ENCODE results near the gene MYH15. TPM values are rescaled to one million over a fixed set of nuclear protein-coding genes. Genes with fewer than 3 reads are reported as not detected.
A peak's percentile ranks its signal among the peaks of the same experiment; 100 is the strongest.

MYH15 gene
- total RNA-seq, 1 donor from 2014 or later, result 0.48 TPM

- no peak for DNase-seq (ENCODE audit: low spot score)
Observed at GRCh38 chr3:108416111-108416869, 94.1 kb downstream of the MYH15 start.

DNA sequence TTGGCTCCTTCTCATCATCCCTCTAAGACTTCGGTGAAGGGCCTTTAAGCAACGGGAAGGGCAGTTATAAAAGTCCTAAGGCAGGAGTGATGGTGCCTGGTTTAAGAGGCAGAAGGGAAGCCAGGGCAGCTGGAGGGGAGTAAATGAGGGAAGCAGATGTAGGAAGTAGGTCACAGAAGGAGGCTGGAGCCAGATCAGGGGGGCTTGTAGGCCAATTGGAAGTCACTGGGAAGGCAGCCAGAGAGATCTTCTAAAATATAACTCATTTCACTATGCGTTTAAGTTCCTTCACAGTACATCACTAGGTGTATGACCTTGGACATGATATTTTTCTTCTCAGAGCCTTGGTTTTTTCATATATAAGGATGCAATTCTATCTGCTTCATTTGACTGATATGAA lies 94.7 kb downstream of the MYH15 start:
- no peak for DNase-seq (ENCODE audit: low spot score)

- DNase-seq (ENCODE audit: low spot score), result no peak
Observed at GRCh38 chr3:108414007-108414406, 96.4 kb downstream of the MYH15 start.

DNA sequence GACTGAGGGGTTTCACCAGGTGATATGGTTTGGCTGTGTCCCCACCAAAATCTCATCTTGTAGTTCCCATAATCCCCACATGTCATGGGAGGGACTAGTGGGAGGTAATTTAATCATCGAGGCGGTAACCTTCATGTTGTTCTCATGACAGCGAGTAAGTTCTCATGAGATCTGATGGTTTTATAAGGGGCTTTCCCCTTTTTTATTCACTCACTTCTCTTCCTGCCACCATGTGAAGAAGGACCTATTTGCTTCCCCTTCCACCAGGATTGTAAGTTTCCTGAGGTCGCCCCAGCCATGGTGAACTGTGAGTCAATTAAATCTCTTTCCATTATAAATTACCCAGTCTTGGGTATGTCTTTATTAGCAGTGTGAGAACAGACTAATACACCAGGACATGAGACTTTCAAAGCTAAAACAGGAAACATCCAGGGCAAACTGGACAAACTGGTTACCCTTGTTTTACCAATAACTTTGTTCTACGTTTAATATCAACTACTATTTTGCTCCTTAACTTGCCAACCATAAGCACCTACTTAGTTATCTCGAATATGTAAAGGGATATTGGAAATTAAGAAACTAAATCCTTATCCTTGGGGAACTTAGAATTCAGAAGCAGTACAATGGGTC lies 98.2 kb downstream of the MYH15 start:
- no peak for DNase-seq (ENCODE audit: low spot score)

GRCh38 chr3:108410531-108410984 lies 99.8 kb downstream of the MYH15 start:
- no peak for DNase-seq (ENCODE audit: low spot score)

GRCh38 chr3:108409800-108410178 lies 100.6 kb downstream of the MYH15 start:
- DNase-seq (ENCODE audit: low spot score), result no peak

DNA sequence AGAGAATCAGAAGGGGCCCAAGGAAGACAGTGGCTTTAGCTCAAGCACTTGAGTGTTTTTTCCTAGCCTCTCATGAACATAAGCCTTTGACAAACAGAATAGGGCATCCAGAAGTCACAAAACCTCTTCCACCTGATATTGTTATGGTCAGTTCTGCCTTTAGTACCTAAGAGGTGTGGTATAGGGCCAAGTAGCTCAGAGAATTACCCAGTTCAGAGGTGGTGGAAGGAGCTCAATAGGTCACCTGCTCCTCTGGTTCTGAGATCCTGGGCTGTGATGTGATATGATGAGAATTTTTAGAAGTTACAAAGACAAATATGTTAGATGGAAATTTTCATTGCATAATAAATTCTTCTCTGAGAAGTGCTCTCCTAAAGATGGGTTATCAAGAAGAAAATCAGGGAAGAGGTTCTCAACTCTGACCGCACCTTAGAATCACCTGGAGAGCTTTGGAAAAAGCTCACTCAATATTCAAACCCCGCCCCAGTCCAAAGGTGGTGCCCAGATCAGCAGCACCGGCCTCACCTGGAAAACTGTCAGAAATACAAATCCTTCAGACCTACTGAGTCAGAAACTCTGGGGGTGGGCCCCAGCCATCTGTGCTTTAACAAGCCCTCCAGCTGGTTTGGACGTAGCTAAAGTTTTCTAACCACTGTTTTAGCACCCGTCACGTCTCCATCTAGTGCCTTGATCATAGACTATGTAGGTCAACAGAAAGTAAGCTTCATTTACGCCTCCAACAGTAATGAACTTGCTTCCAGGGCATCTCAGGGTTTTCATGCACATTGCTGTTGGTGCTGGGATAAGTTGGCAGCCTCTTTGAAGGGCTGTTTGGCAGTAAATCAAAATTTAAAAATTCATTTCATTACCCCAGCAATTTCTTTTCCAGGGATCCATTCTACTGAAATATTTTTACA lies 101.3 kb downstream of the MYH15 start:
- DNase-seq (ENCODE audit: low spot score), result no peak

- DNase-seq (ENCODE audit: low spot score), result no peak
Observed at GRCh38 chr3:108407886-108408285, 102.5 kb downstream of the MYH15 start.

- DNase-seq (ENCODE audit: low spot score), result peak; percentile 71
Observed at GRCh38 chr3:108406661-108407206, 103.7 kb downstream of the MYH15 start.

DNA sequence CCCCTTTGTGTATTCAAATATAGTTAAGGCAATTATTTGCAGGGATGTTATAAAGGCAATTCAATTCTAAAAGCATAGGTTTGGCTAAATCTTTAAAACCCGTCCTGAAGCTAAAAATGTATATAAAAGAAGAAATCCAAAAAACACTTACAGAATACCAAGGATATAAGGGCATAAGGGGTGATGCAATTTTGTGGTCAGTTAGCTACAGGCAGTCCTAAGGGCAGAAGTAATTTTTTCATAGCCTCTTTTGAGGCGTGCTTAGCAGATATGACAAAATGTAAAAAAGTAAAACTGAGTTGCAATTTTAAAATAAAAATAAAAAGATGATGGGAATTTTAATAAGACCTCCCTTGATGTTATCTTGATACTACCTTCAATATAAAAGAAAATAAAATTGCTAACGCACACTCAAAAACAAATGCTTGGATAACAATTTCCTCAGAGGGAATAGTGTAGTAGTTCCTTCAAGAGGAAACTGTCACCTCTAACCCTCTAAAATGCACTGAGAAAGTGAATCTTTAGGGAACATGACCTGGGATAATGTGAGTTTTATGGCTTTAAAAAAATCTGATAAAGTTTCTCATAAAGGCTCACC lies 104.2 kb downstream of the MYH15 start:
- DNase-seq (ENCODE audit: low spot score), result peak; percentile 50

GRCh38 chr3:108404368-108404767 lies 106.0 kb downstream of the MYH15 start:
- peak; percentile 73 for DNase-seq (ENCODE audit: low spot score)

DNA sequence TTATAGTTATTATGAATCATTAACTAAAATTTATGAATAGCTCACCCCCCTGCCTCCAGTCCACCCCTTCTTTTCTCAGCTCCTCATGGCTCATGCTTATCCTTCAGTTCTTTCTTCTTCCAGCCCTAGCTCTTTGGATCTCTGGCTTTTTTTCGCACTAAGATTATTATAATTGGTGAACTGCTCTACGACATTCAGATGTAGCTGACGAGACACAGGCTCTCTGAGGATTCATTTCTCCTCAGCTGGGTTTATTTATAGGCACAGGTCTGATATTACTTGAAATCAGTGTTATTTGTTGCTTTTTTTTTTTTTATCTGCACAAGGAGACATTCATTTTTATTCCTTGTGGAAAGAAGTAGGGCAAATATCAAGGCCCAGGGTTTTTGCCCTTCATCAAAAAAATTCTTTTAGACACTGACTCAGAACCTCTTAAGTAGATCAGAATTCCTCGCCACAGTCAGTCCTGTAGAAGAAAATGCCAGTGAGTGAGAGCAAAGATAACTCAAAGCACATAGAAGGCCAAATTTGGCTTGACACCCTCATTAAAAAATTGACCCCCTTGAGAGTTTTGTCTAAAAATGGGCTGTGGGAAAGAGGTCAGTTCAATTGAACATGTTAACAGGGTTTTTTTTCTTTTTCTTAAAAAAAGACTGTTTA lies 106.6 kb downstream of the MYH15 start:
- peak; percentile 80 for DNase-seq (ENCODE audit: low spot score)

DNA sequence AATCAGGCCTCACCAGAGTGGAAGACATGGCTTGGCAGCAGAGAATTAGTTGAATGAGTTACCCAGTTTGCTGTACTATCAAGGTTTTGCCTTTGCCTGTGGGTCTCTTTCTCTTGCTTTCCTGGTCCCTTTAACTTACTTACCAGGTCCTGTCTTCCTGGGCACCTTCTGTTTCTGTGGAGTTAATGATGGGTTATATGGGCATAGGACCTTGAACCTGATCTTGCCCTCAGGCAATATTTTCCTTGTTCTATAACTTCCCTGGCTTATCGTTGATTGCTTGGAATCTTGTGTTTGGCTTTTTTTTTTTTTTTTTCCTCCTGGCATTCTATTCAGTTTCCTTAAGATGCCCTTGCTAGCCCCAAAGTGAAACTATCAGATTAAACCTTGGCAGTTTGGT lies 107.2 kb downstream of the MYH15 start:
- DNase-seq (ENCODE audit: low spot score), result no peak

GRCh38 chr3:108401836-108402235 lies 108.6 kb downstream of the MYH15 start:
- DNase-seq (ENCODE audit: low spot score), result no peak

DNA sequence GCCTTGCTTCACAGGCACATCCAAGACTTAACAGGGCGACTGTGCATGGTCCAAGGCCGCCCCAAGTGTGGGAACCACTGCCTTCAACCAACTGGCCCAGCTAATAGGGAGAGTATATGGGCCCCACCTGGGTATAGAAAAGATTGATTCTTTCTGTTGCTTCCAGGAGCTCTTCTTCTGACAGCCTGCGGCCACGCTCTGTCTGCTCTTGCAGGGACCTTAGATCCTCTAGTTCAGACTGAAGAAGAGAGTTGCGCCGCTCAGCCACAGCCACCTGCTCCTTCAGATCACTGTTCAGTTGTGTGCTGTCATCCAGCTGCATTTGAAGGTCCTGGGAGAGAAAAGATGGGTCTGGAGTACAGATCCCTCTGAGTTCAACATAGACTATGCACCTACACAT lies 111.9 kb downstream of the MYH15 start:
- DNase-seq (ENCODE audit: low spot score), result no peak

DNA sequence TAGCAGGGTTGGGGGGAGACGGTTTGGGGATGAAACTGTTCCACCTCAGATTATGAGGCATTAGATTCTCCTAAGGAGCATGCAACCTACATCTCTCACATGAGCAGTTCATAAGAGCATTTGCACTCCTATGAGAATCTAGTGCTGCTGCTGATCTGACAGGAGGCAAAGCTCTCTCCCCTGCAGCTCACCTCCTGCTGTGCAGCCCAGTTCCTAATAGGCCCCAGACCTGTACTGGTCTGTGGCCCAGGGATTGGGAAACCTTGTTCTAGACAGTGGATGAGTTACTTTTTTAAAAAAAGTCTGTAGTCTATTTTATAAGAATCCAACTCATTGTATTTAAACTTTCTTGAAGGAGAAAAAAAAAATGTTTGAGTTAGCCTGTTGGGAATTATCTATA lies 114.1 kb downstream of the MYH15 start:
- DNase-seq (ENCODE audit: low spot score), result no peak

GRCh38 chr3:108394563-108394962 lies 115.8 kb downstream of the MYH15 start:
- no peak for DNase-seq (ENCODE audit: low spot score)

DNA sequence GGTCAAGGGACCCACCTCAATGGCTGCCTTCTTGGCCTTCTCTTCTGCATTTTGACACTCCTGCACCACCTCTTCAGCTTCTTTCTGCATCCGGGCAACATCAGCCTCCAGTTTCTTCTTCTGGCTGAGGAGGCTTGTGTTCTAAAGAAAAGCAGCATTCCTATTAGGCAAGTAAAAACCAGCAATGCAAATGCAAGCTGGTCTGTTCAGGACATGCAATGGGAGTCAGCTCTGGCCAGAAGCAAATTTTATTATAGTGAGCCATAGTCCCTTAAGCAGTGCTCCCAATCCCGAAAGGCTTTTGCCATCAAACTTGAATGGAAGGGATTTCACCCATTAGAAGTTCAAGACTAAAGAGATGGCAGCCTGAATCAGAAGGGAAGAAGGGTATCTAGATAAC lies 116.4 kb downstream of the MYH15 start:
- no peak for DNase-seq (ENCODE audit: low spot score)

GRCh38 chr3:108393128-108393900 lies 117.1 kb downstream of the MYH15 start:
- DNase-seq (ENCODE audit: low spot score), result no peak

DNA sequence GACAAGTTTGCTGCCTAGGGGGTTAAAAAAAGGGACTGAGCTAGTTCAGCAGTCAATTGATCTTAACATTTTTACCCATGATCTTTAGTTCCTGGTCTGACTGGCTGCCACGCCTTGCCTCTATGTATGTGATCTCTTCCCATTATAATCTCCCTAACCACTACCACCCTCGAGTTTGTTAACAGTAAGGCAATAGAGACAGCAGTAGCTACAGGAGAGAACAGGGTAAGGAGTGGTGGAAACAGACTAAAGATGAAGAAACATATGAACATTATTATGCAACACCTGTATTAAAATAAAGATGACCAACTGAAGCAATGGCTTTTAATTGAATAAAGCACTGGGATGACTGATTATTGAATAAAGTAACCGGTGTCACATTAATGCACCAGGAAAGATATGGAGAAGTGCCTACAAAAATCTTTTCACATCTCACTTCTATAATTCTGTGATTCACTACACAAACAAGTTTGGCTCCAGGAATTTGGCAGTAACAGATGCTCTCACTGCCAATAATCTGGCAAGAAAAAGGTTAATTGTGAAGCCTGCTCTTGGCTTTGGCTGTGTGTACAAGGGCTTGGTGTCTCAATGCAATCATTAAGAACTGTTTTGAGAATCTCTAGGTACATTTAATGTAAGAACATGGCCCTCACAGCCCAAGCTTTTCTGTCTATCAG lies 118.3 kb downstream of the MYH15 start:
- no peak for DNase-seq (ENCODE audit: low spot score)
